PFSK-1 (cell line): Measurements from ENCODE around the gene TBC1D30.

Experiments used
- FOXP2 ChIP-seq: optimal IDR thresholded peaks from 2 replicates; pipeline ENCODE3; 2011; ENCODE audit warnings: borderline replicate concordance, control low read depth, inconsistent platforms; ENCODE audit not compliant: insufficient read depth; ENCODE audit errors: extremely low read length, extremely low read depth
- POLR2AphosphoS5 ChIP-seq: IDR thresholded peaks from 2 replicates; pipeline ENCODE4 v1.6.1; 2012; ENCODE audit warnings: low read depth, mild to moderate bottlenecking, control low read depth, low read length, moderate library complexity
- SIN3A ChIP-seq: IDR thresholded peaks from 2 replicates; pipeline ENCODE4 v1.6.1; 2012; ENCODE audit warnings: mild to moderate bottlenecking, low read length, moderate library complexity, borderline replicate concordance; ENCODE audit not compliant: insufficient read depth
- TAF1 ChIP-seq: IDR thresholded peaks from 2 replicates; pipeline ENCODE4 v1.6.1; 2012; ENCODE audit warnings: low read length, control low read depth, borderline replicate concordance; ENCODE audit not compliant: insufficient read depth
- TF ChIP-seq, protein P1 (sequence below), 2 experiments: IDR thresholded peaks; 2 replicates each; pipeline versions ENCODE4 v1.6.1 to v1.8.0; 2011 to 2012; ENCODE audit warnings: low read depth in 2 of 2, low read length in 2 of 2, control low read depth in 1 of 2, inconsistent platforms in 1 of 2, mild to moderate bottlenecking in 1 of 2, moderate library complexity in 1 of 2; ENCODE audit not compliant: insufficient read depth in 1 of 2

The TBC1D30 gene

DNA sequence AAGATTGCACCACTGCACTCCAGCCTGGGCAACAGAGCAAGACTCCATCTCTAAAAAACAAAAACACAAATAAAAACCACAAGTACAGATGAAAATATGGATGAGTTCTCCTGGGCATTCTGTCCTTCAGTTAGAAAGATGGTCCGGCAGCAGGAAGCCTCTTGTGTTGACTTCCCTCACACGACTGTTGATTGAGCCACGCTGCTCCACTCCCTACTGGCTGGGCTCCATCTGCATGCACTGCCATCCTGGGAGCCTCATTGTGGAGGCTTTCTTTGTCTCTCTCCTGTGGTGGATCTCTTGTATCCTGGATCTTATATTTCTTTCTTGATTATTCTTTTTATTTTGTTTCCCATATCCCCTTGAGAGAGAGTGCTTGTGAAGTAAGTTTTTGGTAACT is 30.8 kb upstream of the TBC1D30 start:
- TF ChIP-seq, protein P1, sequence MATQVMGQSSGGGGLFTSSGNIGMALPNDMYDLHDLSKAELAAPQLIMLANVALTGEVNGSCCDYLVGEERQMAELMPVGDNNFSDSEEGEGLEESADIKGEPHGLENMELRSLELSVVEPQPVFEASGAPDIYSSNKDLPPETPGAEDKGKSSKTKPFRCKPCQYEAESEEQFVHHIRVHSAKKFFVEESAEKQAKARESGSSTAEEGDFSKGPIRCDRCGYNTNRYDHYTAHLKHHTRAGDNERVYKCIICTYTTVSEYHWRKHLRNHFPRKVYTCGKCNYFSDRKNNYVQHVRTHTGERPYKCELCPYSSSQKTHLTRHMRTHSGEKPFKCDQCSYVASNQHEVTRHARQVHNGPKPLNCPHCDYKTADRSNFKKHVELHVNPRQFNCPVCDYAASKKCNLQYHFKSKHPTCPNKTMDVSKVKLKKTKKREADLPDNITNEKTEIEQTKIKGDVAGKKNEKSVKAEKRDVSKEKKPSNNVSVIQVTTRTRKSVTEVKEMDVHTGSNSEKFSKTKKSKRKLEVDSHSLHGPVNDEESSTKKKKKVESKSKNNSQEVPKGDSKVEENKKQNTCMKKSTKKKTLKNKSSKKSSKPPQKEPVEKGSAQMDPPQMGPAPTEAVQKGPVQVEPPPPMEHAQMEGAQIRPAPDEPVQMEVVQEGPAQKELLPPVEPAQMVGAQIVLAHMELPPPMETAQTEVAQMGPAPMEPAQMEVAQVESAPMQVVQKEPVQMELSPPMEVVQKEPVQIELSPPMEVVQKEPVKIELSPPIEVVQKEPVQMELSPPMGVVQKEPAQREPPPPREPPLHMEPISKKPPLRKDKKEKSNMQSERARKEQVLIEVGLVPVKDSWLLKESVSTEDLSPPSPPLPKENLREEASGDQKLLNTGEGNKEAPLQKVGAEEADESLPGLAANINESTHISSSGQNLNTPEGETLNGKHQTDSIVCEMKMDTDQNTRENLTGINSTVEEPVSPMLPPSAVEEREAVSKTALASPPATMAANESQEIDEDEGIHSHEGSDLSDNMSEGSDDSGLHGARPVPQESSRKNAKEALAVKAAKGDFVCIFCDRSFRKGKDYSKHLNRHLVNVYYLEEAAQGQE (IDR thresholded peaks at IDR 0.05; ENCODE audit: insufficient read depth in 1 of 2, low read depth in 2 of 2, low read length in 2 of 2), result no peak
- TF ChIP-seq SIN3A (no peak), TAF1 (no peak), POLR2AphosphoS5 (no peak), FOXP2 (no peak)

DNA sequence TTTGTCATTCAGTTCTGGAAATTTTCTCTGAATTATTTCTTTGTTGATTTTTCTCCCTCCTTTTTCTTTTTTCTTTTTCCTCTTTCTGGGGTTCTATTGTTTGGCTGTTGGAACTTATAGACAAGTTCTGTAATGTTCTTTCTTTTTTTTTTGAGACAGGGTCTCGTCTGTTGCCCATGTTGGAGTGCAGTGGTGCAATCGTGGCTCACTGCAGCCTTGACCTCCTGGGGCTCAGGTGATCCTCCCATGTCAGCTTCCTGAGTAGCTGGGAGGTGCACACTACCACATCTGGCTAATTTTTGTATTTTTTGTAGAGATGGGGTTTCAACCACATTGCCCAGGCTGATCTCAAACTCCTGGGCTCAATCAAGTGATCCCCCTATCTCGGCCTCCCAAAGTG is 30.1 kb upstream of the TBC1D30 start:
- TF ChIP-seq FOXP2 (no peak), TAF1 (no peak), POLR2AphosphoS5 (no peak), SIN3A (no peak)
- TF ChIP-seq, protein P1 (IDR thresholded peaks at IDR 0.05; ENCODE audit: insufficient read depth in 1 of 2, low read depth in 2 of 2, low read length in 2 of 2), result no peak

DNA sequence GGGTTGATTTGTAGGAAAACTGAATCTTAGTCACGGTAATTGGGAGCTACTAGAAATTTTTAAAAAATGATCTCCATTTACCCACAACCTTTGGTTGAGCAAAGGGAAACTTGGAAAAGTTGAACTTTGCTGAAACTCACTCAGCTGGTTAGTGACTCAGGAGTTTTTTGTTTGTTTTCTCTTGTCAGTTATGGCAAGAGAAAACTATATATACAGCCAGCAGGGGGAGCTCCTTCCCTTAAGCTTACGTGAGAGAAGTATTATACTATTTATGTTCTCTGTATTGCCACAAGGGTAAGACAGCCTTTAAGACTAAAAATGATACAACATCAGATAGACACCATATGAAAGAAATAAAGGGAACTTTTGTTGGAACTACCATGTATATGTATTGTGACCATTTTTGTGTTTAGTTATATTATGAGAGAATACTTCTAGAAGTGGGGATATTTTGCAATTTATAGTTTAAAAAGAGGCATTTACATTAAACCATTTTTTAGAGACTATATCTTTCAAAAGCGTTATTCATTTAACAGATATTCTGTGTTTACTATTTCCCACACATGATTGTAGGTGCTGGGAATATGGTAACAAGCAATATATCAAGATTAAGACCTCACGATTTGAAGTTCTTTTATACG is 28.1 kb upstream of the TBC1D30 start:
- TF ChIP-seq, protein P1 (IDR thresholded peaks at IDR 0.05; ENCODE audit: insufficient read depth in 1 of 2, low read depth in 2 of 2, low read length in 2 of 2), result no peak
- TF ChIP-seq SIN3A (no peak), FOXP2 (no peak), POLR2AphosphoS5 (no peak), TAF1 (no peak)

DNA sequence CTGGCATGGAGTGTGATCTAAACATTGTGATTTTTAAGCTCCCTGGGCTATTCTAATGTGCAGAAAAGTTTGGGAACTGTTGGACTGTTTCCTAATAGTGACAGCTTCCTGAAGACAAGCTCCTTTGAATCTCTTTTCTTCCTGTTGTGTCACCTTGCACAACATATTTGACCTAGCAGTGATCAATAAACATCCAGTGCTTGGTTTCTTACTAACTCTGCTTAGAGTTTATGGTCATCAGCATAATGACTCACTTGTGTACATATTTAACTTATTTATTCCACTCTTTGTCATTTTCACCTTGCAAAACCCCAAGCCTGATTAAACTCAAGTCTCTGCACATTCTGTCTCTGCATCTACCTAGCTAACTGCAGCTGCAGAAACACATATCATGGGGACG is 27.3 kb upstream of the TBC1D30 start:
- TF ChIP-seq POLR2AphosphoS5, result no peak
- no peak for TF ChIP-seq TAF1
- TF ChIP-seq SIN3A, result no peak
- TF ChIP-seq, protein P1 (IDR thresholded peaks at IDR 0.05; ENCODE audit: insufficient read depth in 1 of 2, low read depth in 2 of 2, low read length in 2 of 2), result no peak
- TF ChIP-seq FOXP2, result no peak

DNA sequence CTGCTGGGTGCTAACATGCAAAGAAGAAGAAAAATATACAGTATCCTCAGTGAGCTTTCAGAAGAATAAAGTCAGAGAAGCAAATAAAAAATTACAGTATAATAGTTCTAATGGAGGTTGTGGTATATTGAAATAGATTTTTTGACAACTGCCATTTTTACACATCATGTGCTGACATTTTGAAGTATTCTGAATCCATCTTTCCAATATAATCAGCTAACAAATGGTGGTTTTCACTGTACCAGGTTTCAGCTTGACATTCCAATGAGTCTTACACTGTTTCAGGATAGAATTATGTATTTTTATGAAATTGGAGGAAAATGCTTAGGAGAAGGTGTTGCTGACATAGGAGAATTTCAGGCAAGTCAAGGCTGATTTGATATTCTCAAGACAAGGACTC is 26.3 kb upstream of the TBC1D30 start:
- no peak for TF ChIP-seq POLR2AphosphoS5
- TF ChIP-seq TAF1, result no peak
- no peak for TF ChIP-seq FOXP2
- no peak for TF ChIP-seq SIN3A
- TF ChIP-seq, protein P1 (IDR thresholded peaks at IDR 0.05; ENCODE audit: insufficient read depth in 1 of 2, low read depth in 2 of 2, low read length in 2 of 2), result no peak
